NCI-H524 (cell line): ENCODE measurements around the gene RABGAP1L.
A peak's percentile ranks its signal among the peaks of the same experiment; 100 is the strongest.

ENCODE experiments used
- DNase-seq, 2 experiments: peaks; one replicate each; lab custom pipeline; 2025; lab: John Stamatoyannopoulos, UW

Gene RABGAP1L

GRCh38 chr1:174965362-174966007 is 806.2 kb downstream of the RABGAP1L start:
- no peak for DNase-seq

- no peak for DNase-seq
Measured at GRCh38 chr1:174966008-174966572, 806.8 kb downstream of the RABGAP1L start.

GRCh38 chr1:174967845-174968705 is 808.8 kb downstream of the RABGAP1L start:
- DNase-seq: no peak

- no peak for DNase-seq
Measured at GRCh38 chr1:174968750-174969244, 809.5 kb downstream of the RABGAP1L start.

GRCh38 chr1:174969977-174970376 is 810.7 kb downstream of the RABGAP1L start:
- no peak for DNase-seq

- DNase-seq: no peak
Measured at GRCh38 chr1:174971466-174971865, 812.1 kb downstream of the RABGAP1L start.

GRCh38 chr1:174971902-174972301 is 812.6 kb downstream of the RABGAP1L start:
- DNase-seq: no peak

- peak; percentile 63 to 81 for DNase-seq
Measured at GRCh38 chr1:174974711-174975119, 815.4 kb downstream of the RABGAP1L start.

GRCh38 chr1:174975764-174976163 is 816.4 kb downstream of the RABGAP1L start:
- no peak for DNase-seq

- no peak for DNase-seq
Measured at GRCh38 chr1:174976436-174977108, 817.3 kb downstream of the RABGAP1L start.

GRCh38 chr1:174982971-174983689 is 823.8 kb downstream of the RABGAP1L start:
- DNase-seq: peak in 1 of 2 experiments; percentile 38

- DNase-seq: no peak
Measured at GRCh38 chr1:174984952-174985351, 825.6 kb downstream of the RABGAP1L start.

- no peak for DNase-seq
Measured at GRCh38 chr1:174988539-174988938, 829.2 kb downstream of the RABGAP1L start.

- DNase-seq: no peak
Measured at GRCh38 chr1:174988986-174989385, 829.7 kb downstream of the RABGAP1L start.

GRCh38 chr1:174989536-174990220 is 830.4 kb downstream of the RABGAP1L start:
- DNase-seq: no peak

- DNase-seq: peak; percentile 7 to 35
Measured at GRCh38 chr1:174990382-174990999, 831.2 kb downstream of the RABGAP1L start.

- no peak for DNase-seq
Measured at GRCh38 chr1:174991473-174991872, 832.2 kb downstream of the RABGAP1L start.

GRCh38 chr1:174995121-174995520 is 835.8 kb downstream of the RABGAP1L start:
- no peak for DNase-seq

- DNase-seq: no peak
Measured at GRCh38 chr1:174995916-174996315, 836.6 kb downstream of the RABGAP1L start.

GRCh38 chr1:174996476-174996875 is 837.2 kb downstream of the RABGAP1L start:
- no peak for DNase-seq
